Measurements from ENCODE around the gene ANKRD65.
"Not testable (repeated sequence)": the region's sequence is repeated elsewhere in the genome, so short reads cannot be mapped to it uniquely, and the experiment has no call there.

Gene ANKRD65

GRCh38 chr1:1393014-1393413, 28.1 kb downstream of the ANKRD65 start:
- FAIRE-seq = no peak

GRCh38 chr1:1391225-1391624, 29.9 kb downstream of the ANKRD65 start:
- FAIRE-seq = no peak

GRCh38 chr1:1390675-1391074, 30.4 kb downstream of the ANKRD65 start:
- no peak for FAIRE-seq

- no peak for FAIRE-seq
Measured at GRCh38 chr1:1388078-1388472, 33.0 kb downstream of the ANKRD65 start.

- no peak for FAIRE-seq
Measured at GRCh38 chr1:1387098-1388077, 33.7 kb downstream of the ANKRD65 start.

GRCh38 chr1:1385931-1386330, 35.1 kb downstream of the ANKRD65 start:
- FAIRE-seq = no peak

- FAIRE-seq = not testable (repeated sequence)
Measured at GRCh38 chr1:1385339-1385738, 35.7 kb downstream of the ANKRD65 start.

GRCh38 chr1:1381294-1381693, 39.8 kb downstream of the ANKRD65 start:
- no peak for FAIRE-seq

GRCh38 chr1:1380860-1381259, 40.2 kb downstream of the ANKRD65 start:
- FAIRE-seq = no peak

- FAIRE-seq = no peak
Measured at GRCh38 chr1:1377540-1378205, 43.4 kb downstream of the ANKRD65 start.

GRCh38 chr1:1376551-1377226, 44.4 kb downstream of the ANKRD65 start:
- FAIRE-seq = no peak

- FAIRE-seq = peak; percentile 99
Measured at GRCh38 chr1:1374929-1375662, 46.0 kb downstream of the ANKRD65 start, which contains the start of gene AURKAIP1. Gene AURKAIP1, minus strand, starts transcription at chr1:1375207. Its CDS starts 451 bp downstream, at chr1:1374756.

- FAIRE-seq = no peak
Measured at GRCh38 chr1:1374589-1374928, 46.5 kb downstream of the ANKRD65 start.

GRCh38 chr1:1373815-1374588, 47.1 kb downstream of the ANKRD65 start:
- no peak for FAIRE-seq

GRCh38 chr1:1373051-1373814, 47.8 kb downstream of the ANKRD65 start:
- FAIRE-seq = no peak

GRCh38 chr1:1371746-1372711, 49.0 kb downstream of the ANKRD65 start:
- no peak for FAIRE-seq

GRCh38 chr1:1371364-1371745, 49.7 kb downstream of the ANKRD65 start:
- FAIRE-seq = no peak

- no peak for FAIRE-seq
Measured at GRCh38 chr1:1370771-1371300, 50.2 kb downstream of the ANKRD65 start.

GRCh38 chr1:1370094-1370493, 51.0 kb downstream of the ANKRD65 start:
- FAIRE-seq = not testable (repeated sequence)
